ENCODE results near the gene HTR2B.
A peak's percentile ranks its signal among the peaks of the same experiment; 100 is the strongest.

HTR2B gene

DNA sequence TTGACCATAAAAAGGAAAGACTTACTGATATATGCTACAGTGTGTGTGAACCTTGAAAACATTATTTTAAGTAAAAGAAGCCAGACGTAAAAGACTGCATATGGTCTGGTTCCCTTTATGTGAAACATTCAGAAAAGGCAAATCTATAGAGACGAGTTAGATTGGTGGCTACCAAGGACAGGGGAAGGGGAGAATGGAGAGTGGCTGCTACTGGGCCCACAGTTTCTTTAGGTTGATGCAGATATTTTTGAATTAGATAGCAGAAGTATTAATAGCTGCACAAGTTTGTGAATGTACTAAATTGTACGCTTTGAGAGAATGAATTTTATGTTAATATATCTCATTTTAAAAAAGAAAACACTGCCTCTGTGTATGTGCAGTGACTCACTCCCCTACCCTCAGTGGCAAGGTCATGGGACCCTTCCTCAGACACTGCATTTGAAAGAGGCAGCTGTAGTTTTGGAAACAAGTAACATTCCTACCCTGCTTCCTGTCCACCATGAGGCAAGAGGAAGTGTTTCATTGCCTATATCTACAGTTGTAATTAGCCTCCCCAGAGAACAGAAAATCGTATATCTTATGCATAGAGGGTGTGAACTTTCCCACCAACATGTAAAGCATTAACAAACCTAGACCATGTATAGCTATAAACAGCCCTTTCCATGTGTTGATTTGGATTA, 43.8 kb upstream of the HTR2B start:
- Histone ChIP-seq H3K27ac (peak overlapping the region; percentile 34), H3K4me3 (ENCODE audit: low read depth, low read length) (no peak overlapping the region), H3K36me3 (replicated peaks) (peaks cover 18% of the 10 kb centered on the region), H3K27me3 (replicated peaks) (no peaks in the 10 kb centered on the region)
- DNase-seq: no peak
- TF ChIP-seq, protein P1, sequence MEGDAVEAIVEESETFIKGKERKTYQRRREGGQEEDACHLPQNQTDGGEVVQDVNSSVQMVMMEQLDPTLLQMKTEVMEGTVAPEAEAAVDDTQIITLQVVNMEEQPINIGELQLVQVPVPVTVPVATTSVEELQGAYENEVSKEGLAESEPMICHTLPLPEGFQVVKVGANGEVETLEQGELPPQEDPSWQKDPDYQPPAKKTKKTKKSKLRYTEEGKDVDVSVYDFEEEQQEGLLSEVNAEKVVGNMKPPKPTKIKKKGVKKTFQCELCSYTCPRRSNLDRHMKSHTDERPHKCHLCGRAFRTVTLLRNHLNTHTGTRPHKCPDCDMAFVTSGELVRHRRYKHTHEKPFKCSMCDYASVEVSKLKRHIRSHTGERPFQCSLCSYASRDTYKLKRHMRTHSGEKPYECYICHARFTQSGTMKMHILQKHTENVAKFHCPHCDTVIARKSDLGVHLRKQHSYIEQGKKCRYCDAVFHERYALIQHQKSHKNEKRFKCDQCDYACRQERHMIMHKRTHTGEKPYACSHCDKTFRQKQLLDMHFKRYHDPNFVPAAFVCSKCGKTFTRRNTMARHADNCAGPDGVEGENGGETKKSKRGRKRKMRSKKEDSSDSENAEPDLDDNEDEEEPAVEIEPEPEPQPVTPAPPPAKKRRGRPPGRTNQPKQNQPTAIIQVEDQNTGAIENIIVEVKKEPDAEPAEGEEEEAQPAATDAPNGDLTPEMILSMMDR (IDR thresholded peaks at IDR 0.05; ENCODE audit: low read depth, low read length, missing control alignments): no peak
- in situ Hi-C loops (cut with HindIII; ENCODE audit: low pct_ligation_motif_present, low sequenced_read_pairs): no loop called here

DNA sequence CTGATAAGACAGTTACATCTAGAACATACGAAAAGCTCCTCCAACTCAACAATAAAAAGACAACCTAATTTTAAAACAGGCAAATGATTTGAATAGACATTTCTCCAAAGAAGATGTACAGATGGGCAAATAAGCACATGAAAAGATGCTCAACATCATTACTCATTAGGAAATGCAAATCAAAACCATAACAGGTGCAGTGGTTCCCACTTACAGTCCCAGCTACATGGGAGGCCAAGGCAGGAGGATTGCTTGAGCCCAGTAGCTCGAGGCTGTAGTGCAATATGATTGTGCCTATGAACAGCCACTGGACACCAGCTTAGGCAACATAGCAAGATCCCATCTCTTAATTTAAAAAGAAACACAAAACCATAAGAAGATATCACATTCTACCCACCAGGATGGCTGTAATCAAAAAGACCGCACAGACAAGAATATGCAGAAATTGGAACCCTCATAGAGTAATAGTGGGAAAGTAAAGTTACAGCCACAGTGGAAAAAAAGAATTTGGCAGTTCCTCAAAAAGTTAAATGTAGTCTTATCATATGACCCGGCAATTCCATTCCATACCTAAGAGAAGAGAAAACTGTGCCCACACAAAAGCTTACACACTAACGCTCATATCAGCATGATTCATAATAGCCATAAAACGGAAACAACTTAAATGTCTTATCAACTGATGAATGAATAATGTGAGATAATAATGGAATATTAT, 43.1 kb upstream of the HTR2B start:
- H3K27ac ChIP-seq: peak overlapping the region; percentile 18
- no peak overlapping the region for H3K4me3 ChIP-seq (ENCODE audit: low read depth, low read length)
- peaks cover 18% of the 10 kb centered on the region for H3K36me3 ChIP-seq (replicated peaks)
- H3K27me3 ChIP-seq (replicated peaks): no peaks in the 10 kb centered on the region
- TF ChIP-seq, protein P1 (IDR thresholded peaks at IDR 0.05; ENCODE audit: low read depth, low read length, missing control alignments): no peak
- in situ Hi-C loops (cut with HindIII; ENCODE audit: low pct_ligation_motif_present, low sequenced_read_pairs): no loop called here
- peak; percentile 60 for DNase-seq

DNA sequence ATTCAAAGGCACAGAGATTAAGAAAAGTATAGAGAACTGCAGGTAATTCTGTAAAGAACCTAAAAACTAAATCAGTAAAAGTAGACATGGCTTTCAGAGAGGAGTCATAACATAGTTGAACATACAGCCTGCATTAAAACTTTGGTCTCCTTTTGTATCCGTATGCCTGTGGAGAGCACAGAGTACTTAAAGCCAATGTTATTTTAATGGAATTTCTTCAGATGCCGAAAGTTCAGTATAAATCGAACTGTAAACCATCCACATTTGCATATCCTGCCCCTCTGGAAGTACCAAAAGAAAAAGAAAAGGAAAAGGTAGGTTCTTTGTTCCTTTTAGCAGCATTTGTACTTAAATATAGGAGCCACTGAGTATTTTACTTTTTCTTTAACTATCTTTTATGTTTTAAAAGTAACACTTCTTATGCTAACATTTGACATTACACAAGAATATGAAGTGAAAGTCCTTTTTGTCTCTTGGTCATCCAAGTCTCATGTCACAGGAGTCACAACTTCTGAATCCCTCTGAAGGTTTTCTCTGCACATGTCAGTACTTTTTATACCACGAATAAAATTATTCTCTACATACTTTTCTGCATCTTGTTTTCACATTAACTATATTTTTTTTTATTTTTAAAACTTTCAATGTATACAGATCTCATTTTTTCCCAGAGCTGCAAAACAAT, 38.7 kb upstream of the HTR2B start:
- TF ChIP-seq, protein P1 (IDR thresholded peaks at IDR 0.05; ENCODE audit: low read depth, low read length, missing control alignments): no peak
- H3K36me3 ChIP-seq (replicated peaks): peaks cover 8% of the 10 kb centered on the region
- H3K27me3 ChIP-seq (replicated peaks): no peaks in the 10 kb centered on the region
- H3K4me3 ChIP-seq (ENCODE audit: low read depth, low read length): no peak overlapping the region
- peak overlapping the region; percentile 93 for H3K27ac ChIP-seq
- no peak for DNase-seq
- in situ Hi-C loops (cut with HindIII; ENCODE audit: low pct_ligation_motif_present, low sequenced_read_pairs): no loop called here

DNA sequence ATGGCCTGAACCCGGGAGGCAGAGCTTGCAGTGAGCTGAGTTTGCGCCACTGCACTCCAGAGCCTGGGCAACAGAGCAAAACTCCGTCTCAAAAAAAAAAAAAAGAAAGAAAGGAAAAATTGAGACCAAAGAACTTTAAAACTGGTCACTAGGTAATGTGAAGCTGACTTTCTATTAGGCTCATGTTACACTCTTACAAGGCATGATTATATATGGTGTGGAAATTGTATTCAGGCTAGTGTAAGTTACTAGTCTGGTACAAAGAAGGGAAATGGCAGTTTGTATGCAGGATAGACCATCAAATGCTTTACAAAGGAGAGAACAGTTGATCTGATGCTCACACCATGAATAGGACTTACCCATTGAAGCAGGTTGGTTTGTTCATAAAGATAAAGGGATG, 38.2 kb upstream of the HTR2B start:
- Histone ChIP-seq H3K36me3 (replicated peaks) (peaks cover 8% of the 10 kb centered on the region), H3K4me3 (ENCODE audit: low read depth, low read length) (no peak overlapping the region), H3K27me3 (replicated peaks) (no peaks in the 10 kb centered on the region), H3K27ac (peak overlapping the region; percentile 93)
- in situ Hi-C loops (cut with HindIII; ENCODE audit: low pct_ligation_motif_present, low sequenced_read_pairs): no loop called here
- no peak for DNase-seq
- TF ChIP-seq, protein P1 (IDR thresholded peaks at IDR 0.05; ENCODE audit: low read depth, low read length, missing control alignments): no peak

DNA sequence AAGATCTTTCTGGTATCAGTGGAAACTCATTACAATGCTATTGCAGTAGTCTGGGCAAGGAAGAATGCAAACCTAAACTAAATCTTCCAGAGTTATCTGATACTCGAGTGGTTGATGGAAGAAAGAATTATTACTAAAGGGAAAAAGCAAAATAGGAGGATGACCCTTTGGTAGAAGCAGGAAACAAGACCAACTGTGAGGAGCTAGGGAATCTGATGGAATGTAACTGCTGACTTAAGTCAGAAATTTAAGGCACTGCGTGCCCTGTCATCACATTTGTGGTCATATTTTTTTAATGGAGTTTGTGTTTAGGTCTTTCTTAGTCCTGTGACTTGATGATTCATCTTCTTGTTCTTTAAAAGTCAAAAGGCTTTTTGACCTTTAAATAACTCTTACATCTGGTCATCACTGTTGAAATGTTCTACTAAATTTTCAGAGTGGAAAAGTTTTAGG, 37.1 kb upstream of the HTR2B start:
- Histone ChIP-seq H3K27me3 (replicated peaks) (no peaks in the 10 kb centered on the region), H3K36me3 (replicated peaks) (peaks cover 5% of the 10 kb centered on the region), H3K27ac (peak overlapping the region; percentile 93), H3K4me3 (ENCODE audit: low read depth, low read length) (no peak overlapping the region)
- in situ Hi-C loops (cut with HindIII; ENCODE audit: low pct_ligation_motif_present, low sequenced_read_pairs): no loop called here
- TF ChIP-seq, protein P1 (IDR thresholded peaks at IDR 0.05; ENCODE audit: low read depth, low read length, missing control alignments): no peak
- peak; percentile 94 for DNase-seq
